ENCODE data around the gene PIK3R1.

The PIK3R1 gene

DNA sequence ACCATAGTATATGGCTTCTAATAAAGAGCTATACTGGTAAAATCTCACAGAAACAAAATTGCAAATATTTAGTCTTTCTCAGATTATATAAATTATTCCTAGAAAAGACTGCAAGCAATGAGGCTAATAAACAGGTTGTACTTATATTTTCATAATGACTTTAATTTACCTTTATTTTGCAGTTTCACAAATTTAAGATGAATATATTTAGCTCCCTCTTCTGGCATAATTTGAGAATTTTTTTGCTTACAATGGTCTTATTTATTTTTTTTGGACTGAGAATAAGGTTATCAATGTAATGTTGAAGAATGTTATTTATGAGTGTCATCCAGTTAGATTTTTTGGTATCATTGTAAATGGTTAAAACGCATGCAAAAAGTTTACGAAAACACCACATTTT is 56.7 kb downstream of the PIK3R1 start:
- DNase-seq (ENCODE audit: low spot score) = no peak

DNA sequence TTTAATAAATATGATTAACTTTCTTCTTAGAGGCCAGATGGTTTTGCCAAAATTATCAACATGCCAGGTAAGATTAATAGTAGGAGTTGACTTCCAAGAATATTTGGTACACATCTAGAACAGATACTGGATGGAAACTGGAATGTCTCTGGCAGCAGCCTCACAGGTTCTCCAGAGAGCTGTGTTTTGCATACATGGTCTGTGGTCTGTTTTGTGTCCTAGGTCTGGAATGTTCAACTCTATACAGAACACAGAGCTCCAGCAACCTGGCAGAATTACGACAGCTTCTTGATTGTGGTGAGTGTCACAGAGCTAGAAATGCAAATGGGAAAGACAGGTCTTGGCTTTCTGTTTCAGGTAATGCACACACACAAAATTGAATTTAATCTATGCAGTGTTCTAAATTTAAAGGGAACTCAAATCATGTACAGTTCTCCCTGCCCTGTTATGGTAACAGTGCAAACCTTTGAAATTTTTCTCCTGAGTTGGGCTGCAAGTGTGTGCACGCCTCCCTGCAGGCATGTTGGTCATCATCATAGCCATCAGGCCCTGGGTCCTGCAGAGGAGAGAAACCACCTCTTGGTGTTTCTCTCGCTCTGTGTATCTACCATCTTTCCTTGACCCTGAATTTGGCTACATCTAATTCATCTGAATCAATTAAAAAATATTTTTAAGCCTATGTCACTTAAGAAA is 58.3 kb downstream of the PIK3R1 start:
- DNase-seq (ENCODE audit: low spot score) = no peak

DNA sequence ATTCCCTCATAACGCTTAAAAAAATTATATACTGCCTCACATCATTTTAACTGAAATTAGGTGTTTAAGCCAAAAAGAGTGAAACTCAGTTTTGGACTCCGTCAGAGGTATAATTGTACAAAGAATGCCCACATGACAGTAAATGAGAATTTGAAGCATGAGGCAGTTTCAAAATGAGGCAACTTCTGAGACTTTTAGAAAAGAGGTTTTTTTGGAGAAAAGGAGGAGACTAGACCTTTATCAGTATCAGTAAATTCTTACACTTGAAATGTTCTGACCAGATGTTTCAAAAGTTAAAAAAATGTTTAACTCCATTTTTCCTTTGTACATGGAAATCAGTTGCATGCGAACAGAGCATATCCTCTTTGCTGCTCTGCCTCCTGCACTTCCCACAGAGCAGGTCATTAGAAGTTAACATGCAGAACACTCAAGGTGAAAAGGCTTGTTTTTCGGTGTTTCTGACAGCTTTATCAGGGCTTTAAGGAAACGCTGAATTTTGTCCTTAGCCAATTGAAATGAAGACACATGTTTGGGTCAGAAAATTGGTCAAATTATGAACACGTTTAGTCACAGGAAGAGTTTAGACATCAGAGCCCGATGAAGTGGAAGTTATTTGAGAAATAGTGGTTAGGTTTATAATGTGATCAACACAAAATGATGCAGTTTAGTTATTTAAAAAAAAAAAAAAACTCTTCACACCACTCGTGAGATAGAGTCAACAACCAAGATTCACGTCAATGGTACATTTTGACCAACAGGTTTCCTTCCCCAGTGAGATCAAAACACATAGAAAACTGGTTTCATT is 59.5 kb downstream of the PIK3R1 start:
- DNase-seq (ENCODE audit: low spot score) = no peak

DNA sequence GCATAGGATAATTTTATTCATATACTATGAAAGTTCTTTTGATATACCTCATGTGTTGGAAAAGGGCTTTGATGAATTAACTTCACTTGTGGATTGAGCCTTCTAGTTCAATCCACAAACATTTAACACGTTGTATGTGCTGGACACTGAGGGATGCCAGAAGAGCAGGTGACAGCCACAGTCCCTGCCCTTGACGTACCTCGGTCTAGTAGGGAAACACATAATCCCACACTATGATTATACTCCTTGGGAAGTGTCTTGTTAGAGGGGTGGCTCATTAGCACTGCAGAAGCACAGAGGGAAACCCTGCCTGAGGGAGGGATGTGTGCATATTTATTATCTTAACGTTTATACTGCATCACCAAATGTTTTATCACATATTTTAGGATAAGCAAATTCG is 61.2 kb downstream of the PIK3R1 start:
- no peak for DNase-seq (ENCODE audit: low spot score)

DNA sequence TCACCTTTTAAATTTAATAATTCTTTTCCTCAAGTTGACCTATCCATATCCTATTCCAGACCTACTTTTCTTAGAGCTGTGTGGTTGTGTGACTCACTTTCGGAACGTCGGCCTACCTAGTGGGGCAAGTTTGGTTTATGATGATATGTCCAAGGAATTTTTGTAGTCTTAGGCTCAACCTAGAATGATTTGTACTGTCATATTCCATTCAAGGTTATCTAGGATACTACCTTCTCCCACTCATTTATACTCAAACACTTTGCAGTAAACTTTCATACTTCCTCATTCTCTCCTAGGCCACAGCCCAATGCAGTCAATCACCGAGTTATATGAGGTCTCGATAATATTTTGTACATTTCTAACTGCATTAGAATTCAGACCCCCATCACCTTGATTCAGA is 61.9 kb downstream of the PIK3R1 start:
- DNase-seq (ENCODE audit: low spot score) = no peak

DNA sequence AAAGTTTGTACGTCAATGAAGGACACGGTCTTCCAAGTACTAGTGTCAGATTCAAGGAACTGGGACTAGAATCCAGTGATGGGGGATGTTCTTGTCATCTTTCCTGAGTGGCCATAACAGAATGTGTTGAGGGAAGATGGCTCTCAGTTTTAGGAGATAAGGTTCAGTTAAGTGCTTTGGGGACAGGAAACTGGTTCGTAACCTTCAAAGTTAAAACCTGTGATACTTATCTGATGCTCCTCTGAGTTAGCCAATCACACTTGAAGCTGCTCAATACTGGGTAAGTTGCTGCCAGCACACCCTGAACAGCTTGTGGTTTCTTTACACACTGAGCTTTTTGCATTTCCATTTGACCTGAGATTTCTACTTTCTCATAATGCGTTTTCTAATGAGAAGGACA is 64.4 kb downstream of the PIK3R1 start:
- no peak for DNase-seq (ENCODE audit: low spot score)

DNA sequence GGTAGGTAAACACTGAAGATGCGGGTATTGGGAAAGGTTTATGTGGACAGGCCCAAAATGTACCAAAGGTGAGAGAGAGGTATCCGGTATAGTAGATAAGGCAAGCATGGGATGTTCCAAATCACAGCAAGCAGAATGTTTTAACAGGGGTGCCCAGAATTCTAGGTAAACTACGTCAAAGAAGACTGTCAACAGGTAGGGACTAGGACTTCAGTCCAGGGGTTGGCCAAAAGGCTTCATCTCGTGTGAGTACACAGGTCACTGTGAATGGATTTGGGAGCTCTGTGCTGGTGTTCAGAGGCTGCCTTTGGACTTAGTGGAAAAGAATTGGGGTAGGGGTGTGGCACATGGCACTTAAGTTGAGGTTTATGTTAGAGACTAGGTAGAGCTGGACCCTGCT is 66.4 kb downstream of the PIK3R1 start:
- DNase-seq (ENCODE audit: low spot score) = no peak

DNA sequence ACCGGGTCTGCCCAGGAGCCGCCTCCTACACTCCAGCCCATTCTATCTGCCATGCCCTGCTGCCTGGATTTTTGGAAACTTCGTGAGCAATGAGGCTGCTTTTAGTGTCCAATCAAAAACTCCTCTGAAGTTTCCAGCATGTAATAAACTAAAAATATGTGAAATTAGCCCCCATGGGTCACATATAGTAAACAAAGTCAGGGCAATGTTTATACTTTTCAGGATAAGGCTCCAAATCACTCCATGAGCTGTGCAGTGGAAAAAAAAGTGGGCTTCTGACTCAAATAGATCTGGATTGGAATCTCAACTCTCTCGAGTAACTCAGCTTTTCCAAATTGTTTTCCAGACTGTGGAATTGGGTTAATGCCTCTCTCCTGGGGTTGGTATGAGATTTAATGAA is 68.2 kb downstream of the PIK3R1 start:
- no peak for DNase-seq (ENCODE audit: low spot score)

DNA sequence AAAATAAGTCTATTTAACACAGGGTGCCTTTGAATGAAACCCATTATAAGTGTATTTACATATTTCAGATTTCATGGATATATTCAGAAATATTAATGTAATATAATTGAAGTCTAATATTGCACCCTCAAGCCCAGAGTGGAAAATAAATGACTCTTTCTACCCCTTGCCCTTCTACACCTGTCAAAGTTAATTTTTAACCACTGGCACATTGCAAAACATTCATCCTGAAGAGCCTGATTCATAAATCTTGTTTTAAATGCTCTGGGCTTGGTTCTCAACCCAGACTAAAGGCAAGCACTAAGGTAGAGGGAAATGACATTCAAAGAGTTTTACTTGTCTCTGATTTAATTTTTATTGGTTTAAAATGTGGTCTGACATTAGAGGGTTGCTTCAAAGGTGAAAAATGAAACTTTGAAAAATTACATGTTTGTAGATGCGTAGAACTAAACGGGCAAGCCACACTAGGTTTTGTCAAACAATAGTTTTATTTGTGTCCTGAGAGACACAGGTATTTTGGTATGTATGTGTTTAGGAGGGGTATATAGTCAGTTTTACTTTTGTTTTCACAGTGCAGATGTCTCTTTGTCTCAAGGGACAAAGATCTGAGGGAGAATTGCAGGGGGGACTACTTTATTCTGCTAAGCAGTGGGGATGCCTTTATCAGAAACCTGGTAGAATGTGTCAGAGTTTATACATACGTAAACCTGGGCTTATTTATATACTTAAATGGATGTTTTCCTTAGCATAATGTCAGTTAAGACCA is 69.7 kb downstream of the PIK3R1 start:
- DNase-seq (ENCODE audit: low spot score) = peak; percentile 18

DNA sequence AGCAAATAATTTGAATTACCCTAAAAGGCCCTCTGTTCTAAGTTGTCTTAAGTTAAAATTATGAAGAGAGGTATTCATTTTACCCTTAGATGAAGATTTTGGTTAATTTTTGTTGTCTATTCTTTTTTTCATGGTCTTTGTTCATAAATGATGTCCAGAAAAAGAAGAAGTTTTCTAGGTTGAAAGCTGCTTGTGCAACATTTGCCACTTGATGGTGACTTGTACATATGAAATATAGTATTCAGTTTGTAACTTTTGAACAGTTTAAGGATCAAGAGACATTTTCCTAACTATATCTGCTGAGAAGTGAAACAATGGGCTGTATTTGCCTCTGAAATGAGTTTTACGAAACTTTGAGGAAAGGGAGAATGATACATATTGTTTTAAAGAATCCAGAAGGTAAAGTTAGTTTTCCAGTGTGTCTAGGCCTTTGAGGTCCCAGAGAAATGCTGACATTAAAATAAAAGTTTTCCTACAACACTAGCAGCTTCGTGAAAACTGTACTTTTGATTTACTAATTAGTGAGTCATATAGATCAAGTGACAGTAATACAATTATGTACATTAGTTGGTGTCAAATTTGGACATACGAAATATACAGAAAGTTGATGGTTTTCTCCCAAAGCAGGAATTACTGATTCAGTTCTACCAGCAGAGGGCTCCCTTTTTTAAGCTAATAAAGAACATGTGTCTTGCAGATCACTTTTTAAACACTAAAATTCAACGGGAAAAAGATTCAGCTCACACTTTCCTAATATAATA is 70.5 kb downstream of the PIK3R1 start:
- no peak for DNase-seq (ENCODE audit: low spot score)

DNA sequence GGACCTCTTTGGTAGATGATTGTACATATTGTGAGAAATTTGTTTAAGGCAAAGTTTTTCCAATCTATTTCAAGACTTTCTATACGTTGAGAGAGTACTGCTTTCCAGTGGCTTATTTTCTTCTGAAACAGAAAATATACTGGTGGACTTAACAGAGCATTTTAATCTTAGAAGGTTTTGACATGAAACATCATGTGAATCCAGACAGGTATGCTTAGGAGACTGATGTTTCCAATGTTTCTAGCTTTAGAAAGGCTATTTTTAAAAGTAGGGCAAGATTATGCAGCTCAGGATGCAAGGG is 71.0 kb downstream of the PIK3R1 start:
- no peak for DNase-seq (ENCODE audit: low spot score)

DNA sequence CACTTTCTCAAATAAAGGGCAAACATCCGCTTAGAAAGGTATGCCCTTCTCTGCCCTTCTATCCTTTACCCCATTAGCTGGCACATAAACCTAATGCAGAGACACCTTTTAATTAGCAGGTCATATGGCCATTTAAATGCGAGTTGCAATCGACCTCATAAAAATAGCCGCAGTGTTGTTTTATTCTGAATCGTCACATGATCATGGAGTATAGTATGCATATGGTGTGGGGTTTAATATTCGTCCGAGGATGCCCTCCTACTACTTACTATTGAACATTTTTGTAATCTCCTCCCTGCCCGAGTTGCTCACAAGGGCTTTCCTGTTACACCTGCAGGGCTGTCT is 72.0 kb downstream of the PIK3R1 start:
- DNase-seq (ENCODE audit: low spot score) = no peak

DNA sequence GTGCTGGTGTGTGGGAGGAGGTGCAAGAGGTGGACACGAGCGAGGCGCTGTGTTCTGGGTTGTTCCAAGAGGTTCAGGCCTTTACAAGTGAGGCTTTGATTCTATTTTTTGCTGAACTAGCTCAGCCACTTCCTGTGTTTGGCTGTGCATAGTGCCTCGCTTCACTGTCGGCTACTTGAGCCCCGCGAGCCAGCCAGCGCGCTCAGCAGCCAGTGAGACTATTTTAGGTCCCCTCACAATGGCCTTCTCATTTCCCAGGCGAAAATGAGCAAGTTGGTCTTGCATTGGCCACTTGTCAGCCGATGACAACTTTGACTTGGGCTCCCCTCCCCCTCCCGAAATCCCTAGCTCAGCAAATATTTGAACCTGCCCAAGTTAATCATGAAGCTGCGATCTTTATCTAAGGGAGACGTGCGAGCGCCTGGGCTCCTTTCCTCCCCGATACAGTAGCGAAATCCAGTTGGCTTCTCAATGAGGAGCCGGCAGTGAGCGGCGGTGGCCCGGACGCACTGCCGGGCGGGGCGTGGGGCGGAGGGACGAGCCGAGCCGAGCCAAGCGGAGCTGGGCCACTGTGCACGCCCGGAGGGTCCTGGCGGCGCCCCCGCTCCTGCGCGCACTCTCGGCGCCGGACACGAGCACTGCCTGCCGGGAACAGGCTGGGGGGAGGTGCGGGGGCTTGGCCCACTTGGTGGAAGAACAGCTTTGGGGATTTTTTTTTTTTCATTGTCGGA is 72.6 kb downstream of the PIK3R1 start:
- DNase-seq (ENCODE audit: low spot score) = peak; percentile 38

DNA sequence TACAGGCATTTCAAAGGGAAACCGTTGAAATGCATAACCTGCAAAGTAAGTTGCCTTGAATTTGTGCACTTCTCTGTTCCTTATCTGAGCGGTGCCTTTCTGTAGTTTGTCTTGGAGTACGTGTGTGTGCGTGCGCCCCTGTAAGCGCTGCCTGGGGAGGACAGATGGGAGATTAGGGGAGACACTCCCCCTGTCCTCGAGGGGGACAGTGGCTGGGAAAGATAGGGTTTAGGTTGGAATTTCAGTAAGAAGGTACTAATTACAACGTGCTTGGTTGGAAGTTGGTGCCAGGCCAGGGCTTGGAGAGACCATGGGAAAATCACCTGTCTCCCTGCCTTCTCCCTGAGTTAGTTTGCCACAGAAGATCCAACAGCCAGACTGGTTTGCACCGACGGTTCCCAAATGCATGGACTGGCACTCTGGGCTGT is 73.2 kb downstream of the PIK3R1 start:
- no peak for DNase-seq (ENCODE audit: low spot score)

DNA sequence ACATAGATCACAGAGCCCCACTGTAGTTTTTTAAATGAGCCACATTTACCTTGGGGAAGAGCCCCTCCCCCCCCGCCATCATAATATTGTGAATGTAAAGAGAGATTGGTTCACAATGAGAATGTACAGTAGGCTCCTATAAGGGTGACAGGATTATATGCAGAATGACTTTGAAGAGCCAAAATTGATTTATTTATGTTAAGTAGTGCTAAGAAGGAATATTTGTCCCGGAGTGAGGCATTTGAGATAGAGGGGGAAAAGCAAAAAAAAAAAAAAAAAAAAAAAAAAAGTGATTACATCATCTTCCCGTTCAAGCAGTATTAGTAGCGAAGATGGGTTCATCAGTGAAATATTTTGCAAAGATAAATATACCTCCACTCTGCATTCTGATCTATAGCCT is 73.9 kb downstream of the PIK3R1 start:
- no peak for DNase-seq (ENCODE audit: low spot score)

DNA sequence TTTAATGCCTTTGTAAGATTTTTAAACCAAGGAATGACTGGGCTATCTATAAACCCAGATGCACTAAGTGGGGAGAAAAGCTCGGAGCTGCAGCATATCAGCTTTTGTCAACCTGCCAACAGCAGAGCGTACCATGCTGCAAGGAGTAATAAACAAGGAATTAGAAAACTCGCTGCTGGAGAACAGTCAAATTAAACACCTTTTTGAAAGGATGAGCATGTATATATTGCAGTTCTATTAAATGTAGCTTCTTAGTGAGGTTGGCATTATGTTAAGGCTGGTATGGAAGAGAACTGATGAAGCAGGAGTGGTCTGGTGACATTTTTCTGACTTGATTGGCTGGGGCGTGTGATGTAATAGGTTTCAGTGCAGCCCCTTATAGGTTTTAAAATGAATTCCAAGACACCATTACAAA is 74.7 kb downstream of the PIK3R1 start:
- no peak for DNase-seq (ENCODE audit: low spot score)

DNA sequence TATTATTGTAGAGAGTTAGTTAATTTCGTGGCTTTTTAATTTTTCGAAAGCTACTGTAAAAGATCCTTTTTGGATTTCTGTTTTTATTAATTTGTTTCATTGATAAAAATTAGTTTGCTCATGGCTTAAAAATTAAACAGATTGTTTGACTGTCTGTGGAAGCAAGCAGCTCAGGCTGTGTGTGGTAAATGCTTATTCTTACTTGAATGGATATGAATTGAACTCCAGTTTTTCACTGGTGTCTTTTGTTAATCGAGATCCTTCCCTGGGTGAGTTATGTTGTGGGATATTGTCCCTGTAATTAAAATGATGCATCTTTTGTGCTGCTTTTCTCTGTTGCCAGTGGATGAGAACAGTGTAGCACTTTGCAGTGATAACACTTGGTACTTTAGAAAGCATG is 75.3 kb downstream of the PIK3R1 start:
- DNase-seq (ENCODE audit: low spot score) = no peak

DNA sequence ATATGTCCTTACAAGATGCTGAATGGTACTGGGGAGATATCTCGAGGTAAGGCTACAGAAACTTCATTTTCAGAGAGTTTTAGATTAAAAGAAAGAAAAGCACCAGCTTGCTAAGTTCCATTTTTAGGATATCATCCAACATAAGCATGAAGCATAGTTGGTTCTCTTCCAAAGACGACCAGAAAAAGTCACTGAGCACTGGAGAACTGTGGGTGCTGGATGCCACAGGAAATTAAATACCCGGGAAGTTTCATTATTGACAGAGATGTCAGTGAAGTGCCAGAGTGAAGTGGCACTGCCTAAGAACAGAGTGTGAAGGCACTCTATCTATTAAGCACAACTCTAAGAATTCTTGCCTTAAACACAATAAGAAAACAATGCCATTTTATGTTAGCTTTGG is 76.8 kb downstream of the PIK3R1 start:
- DNase-seq (ENCODE audit: low spot score) = no peak

DNA sequence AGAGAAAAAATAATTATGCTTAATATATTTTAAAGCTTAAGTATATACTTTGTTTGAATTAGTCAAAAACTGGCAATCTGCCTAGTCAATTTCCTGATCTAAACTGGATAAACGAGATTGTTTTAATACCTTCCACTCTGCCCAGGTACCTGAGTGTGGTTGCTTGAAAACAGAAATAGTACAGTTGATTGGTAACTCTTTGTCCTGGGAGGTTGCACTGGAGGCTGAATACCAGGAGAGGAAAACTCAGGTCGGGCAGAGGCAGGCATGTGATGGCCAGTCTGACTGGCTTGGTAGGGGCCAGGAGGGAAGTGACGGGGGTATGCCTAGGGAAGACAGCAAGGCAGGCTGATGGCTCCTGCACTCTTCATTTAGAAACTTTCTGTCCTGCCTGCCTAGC is 80.2 kb downstream of the PIK3R1 start:
- DNase-seq (ENCODE audit: low spot score) = no peak

DNA sequence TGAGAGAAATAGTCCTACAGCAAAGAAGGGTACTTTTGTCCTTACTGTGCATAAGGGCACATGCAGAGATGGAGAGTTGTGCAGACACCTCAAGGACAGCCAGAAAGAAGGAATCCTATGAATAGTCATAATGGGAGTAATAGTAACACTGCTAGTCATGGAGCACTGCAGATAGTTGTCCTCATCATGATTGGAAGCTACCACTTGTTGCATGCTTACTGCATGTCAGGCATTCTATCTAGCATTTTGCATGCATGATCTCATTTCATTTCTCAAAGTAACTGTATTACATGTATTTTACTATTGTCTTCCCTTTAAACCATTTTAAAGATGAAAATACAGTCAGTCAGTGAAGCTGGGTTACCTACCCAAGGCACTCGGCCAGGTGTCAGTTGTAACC is 81.3 kb downstream of the PIK3R1 start:
- no peak for DNase-seq (ENCODE audit: low spot score)

DNA sequence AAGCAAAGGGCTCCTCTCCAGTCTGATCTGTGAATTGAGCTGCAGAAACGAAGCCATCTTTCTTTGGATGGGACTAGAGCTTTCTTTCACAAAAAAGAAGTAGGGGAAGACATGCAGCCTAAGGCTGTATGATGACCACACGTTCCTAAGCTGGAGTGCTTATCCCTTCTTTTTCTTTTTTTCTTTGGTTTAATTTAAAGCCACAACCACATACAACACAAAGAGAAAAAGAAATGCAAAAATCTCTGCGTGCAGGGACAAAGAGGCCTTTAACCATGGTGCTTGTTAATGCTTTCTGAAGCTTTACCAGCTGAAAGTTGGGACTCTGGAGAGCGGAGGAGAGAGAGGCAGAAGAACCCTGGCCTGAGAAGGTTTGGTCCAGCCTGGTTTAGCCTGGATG is 82.1 kb downstream of the PIK3R1 start:
- no peak for DNase-seq (ENCODE audit: low spot score)

DNA sequence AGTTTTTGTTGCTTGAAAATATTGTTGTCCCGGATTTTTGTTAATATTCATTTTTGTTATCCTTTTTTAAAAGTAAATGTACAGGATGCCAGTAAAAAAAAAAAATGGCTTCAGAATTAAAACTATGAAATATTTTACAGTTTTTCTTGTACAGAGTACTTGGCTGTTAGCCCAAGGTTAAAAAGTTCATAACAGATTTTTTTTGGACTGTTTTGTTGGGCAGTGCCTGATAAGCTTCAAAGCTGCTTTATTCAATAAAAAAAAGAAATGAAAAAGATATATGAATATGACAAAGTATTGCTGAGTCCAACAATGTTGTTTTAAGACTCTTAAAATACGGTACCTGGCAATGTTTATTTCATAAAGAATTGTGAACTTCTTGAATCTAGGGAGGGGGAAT is 82.9 kb downstream of the PIK3R1 start:
- no peak for DNase-seq (ENCODE audit: low spot score)

Data from HuH-7.5 (cell line).